Caco-2 (cell line): ENCODE measurements around the gene SULT2B1. TPM values are rescaled to one million over a fixed set of nuclear protein-coding genes. Genes with fewer than 3 reads are reported as not detected.
A peak's percentile ranks its signal among the peaks of the same experiment; 100 is the strongest.

Source experiments
- BruUV-seq: library from RNA; stranded (reverse); fragments of 400-500 nt; replicated peaks from 2 replicates; lab custom pipeline; 2021; lab: Mats Ljungman, UMichigan
- CTCF ChIA-PET: fragments of 300-600 bp; sonication (Branson Sonifier 250); formaldehyde crosslinking; loops from one replicate; lab custom pipeline; 2022; ENCODE audit warnings: antibody characterized with exemption; lab: Charles Lee
- POLR2A ChIA-PET: fragments of 300-600 bp; sonication (Branson Sonifier 250); formaldehyde crosslinking; loops from one replicate; lab custom pipeline; 2022; ENCODE audit warnings: antibody characterized with exemption; lab: Charles Lee
- DNase-seq, 2 experiments: peaks; one replicate each; pipeline versions ENCODE4 v3.0.0 to v3.0.0-alpha.2; 2020 to 2022
- H3K27me3 ChIP-seq: replicated peaks from 2 replicates; pipeline ENCODE4 v1.6.0; 2011; ENCODE audit warnings: low read length; ENCODE audit not compliant: control insufficient read depth, insufficient read depth
- H3K36me3 ChIP-seq: 2 replicates; pipeline ENCODE4 v1.5.1; 2011; ENCODE audit warnings: low read length; ENCODE audit not compliant: control insufficient read depth, insufficient read depth
- H3K4me1 ChIP-seq: fragments of 250-450 bp; sonication (Bioruptor Pico); 2 replicates; pipeline ENCODE4 v1.5.1; 2020; ENCODE audit warnings: mild to moderate bottlenecking
- H3K4me3 ChIP-seq: 2 replicates; pipeline ENCODE4 v1.5.1; 2011; ENCODE audit warnings: low read depth, mild to moderate bottlenecking, control low read depth, low read length
- H3K9me3 ChIP-seq: fragments of 250-450 bp; sonication (Bioruptor Pico); 2 replicates; pipeline ENCODE4 v1.5.1; 2020; ENCODE audit warnings: mild to moderate bottlenecking, moderate library complexity
- H3K27ac Mint-ChIP-seq: one replicate; pipeline ENCODE4 v1.8.0; 2022; ENCODE audit warnings: mixed read lengths; ENCODE audit not compliant: unreplicated experiment
- H3K27me3 Mint-ChIP-seq: one replicate; pipeline ENCODE4 v1.8.0; 2022; ENCODE audit warnings: mixed read lengths; ENCODE audit not compliant: insufficient read depth, unreplicated experiment
- H3K36me3 Mint-ChIP-seq: one replicate; pipeline ENCODE4 v1.8.0; 2022; ENCODE audit warnings: mild to moderate bottlenecking, mixed read lengths; ENCODE audit not compliant: insufficient read depth, unreplicated experiment
- H3K4me1 Mint-ChIP-seq: one replicate; pipeline ENCODE4 v1.8.0; 2022; ENCODE audit warnings: low read depth, mixed read lengths; ENCODE audit not compliant: unreplicated experiment
- H3K4me3 Mint-ChIP-seq: one replicate; pipeline ENCODE4 v1.8.0; 2022; ENCODE audit warnings: mild to moderate bottlenecking, moderate library complexity, mixed read lengths; ENCODE audit not compliant: unreplicated experiment
- H3K9me3 Mint-ChIP-seq: one replicate; pipeline ENCODE4 v1.8.0; 2022; ENCODE audit warnings: mixed read lengths; ENCODE audit not compliant: unreplicated experiment
- intact Hi-C: fragments of 100-400 bp; cut with micrococcal nuclease; formaldehyde crosslinking; loops from one replicate; pipeline ENCODE4 v1.10.0; 2022; ENCODE audit not compliant: unreplicated experiment
- total RNA-seq: library from RNA; stranded (reverse); gene quantifications from 2 replicates; pipeline ENCODE4 v1.2.3, GENCODE V29; 2022
- TF ChIP-seq, protein P1 (sequence below), 2 experiments: fragments of 200-600 bp in 1 of 2; IDR thresholded peaks; 1 replicate in 1 of 2; 2 replicates in 1 of 2; pipeline versions ENCODE4 v1.5.1 to v1.8.0; 2011 to 2022; ENCODE audit warnings: antibody characterized with exemption in 1 of 2, control low read depth in 1 of 2, inconsistent platforms in 1 of 2, low read depth in 1 of 2, low read length in 1 of 2, mild to moderate bottlenecking in 1 of 2, moderate library complexity in 1 of 2; ENCODE audit not compliant: insufficient read depth in 1 of 2, severe bottlenecking in 1 of 2, unreplicated experiment in 1 of 2

The SULT2B1 gene
- total RNA-seq, 1 experiment from 2014 or later, result 1.4 TPM

DNA sequence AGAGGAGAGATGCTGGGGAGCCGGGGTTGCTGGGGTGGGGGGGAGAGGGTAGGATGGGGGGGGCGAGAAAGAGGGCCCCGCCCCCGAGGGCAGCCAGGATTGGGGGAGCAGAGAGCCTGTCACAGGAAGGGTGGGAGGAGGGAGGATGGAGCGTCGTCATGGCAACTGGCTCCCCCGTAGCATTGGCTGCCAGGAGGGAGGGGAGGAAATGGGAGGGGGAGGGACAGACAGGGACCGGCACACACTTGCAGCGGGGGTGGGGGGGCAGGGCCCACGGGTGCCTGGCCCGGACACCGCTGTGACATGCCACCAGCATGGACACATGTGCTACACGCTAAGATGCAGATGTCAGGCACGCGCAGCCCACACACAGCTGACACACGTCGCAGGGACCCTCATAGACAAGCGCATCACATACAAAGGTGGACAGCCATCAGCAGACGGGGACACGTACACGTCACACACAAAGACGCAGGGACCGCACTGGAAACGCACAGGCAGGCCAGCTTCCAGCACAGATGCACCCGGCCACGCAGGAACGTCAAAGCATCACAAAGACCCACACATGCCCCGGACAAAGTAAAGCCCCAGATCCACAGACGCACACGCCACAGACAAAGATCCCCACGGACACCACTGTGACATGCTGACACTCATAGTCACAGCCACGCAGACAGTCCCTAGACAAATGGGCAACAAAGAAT is 40.0 kb upstream of the SULT2B1 start, which contains the start of gene LMTK3:
LMTK3 (minus strand) TSS at position 36 of the 704 bp plus-strand sequence. CDS start 259 bp downstream, outside the sequence.
- no peaks in the 10 kb centered on the region for H3K36me3 ChIP-seq
- H3K4me1 ChIP-seq, result peaks cover 19% of the 10 kb centered on the region
- no peaks in the 10 kb centered on the region for H3K27me3 ChIP-seq
- H3K27me3 Mint-ChIP-seq, result no peaks in the 10 kb centered on the region
- no peaks in the 10 kb centered on the region for H3K9me3 ChIP-seq
- POLR2A ChIA-PET, result interaction anchor here (0.5 kb wide), 1 partner anchor 342 kb away, joined by 6 read pairs; no protein-coding TSS in a partner anchor
- BruUV-seq, result no TSS peak
- peak within 1 kb of the TSS; percentile 53 for H3K27ac Mint-ChIP-seq
- peak within 1 kb of the TSS; percentile 62 for H3K4me3 Mint-ChIP-seq
- peaks cover 11% of the 10 kb centered on the region for H3K36me3 Mint-ChIP-seq
- intact Hi-C loops, result loop anchor here (2.0 kb wide), 1 partner anchor 43 kb away; no protein-coding TSS in a partner anchor
- CTCF ChIA-PET, result no interaction called here
- peaks cover 24% of the 10 kb centered on the region for H3K4me1 Mint-ChIP-seq
- no peaks in the 10 kb centered on the region for H3K9me3 Mint-ChIP-seq
- H3K4me3 ChIP-seq, result peak within 1 kb of the TSS; percentile 32
- DNase-seq, result peak in 1 of 2 experiments; percentile 43
- TF ChIP-seq, protein P1, sequence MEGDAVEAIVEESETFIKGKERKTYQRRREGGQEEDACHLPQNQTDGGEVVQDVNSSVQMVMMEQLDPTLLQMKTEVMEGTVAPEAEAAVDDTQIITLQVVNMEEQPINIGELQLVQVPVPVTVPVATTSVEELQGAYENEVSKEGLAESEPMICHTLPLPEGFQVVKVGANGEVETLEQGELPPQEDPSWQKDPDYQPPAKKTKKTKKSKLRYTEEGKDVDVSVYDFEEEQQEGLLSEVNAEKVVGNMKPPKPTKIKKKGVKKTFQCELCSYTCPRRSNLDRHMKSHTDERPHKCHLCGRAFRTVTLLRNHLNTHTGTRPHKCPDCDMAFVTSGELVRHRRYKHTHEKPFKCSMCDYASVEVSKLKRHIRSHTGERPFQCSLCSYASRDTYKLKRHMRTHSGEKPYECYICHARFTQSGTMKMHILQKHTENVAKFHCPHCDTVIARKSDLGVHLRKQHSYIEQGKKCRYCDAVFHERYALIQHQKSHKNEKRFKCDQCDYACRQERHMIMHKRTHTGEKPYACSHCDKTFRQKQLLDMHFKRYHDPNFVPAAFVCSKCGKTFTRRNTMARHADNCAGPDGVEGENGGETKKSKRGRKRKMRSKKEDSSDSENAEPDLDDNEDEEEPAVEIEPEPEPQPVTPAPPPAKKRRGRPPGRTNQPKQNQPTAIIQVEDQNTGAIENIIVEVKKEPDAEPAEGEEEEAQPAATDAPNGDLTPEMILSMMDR (IDR thresholded peaks at IDR 0.05; ENCODE audit: insufficient read depth in 1 of 2, low read depth in 1 of 2, low read length in 1 of 2, severe bottlenecking in 1 of 2, unreplicated experiment in 1 of 2), result no peak

DNA sequence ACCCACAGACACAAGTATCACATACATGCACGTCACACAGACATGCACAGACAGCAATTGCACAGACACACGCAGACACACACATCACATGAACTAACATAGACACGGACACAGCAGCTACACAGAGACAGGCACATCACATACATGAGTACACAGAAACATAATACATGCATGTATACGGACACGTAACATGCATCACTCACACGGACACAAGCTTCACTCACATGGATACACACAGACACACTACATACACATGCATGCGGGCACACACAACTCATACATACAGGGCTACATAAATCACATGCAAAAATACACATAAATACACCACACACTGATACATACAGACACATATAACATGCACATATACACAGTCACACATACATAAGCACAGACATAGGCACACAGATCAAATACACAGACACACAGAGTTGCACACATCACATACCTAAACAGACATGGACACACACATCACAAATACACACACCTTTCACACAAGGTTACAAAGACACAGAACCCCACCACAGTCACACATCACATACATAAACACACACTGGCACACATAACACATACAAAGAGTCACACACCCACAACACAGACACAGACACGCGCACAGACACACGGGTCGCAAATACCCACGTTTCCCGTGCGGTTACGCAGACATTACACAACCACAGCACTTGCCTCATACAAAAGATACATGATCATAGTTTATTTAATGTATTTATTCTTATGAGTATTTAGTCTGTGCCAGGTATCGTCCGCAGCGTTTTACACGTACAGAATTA is 39.3 kb upstream of the SULT2B1 start:
- TSS peak; percentile 57 for BruUV-seq
- CTCF ChIA-PET, result no interaction called here
- peaks cover 11% of the 10 kb centered on the region for H3K36me3 Mint-ChIP-seq

More for the DNA sequence above, 39.3 kb upstream of the SULT2B1 start:
- Histone ChIP-seq H3K4me3 (peak overlapping the region; percentile 83), H3K27me3 (no peaks in the 10 kb centered on the region), H3K36me3 (no peaks in the 10 kb centered on the region), H3K9me3 (no peaks in the 10 kb centered on the region), H3K4me1 (peaks cover 19% of the 10 kb centered on the region)
- Mint-ChIP-seq H3K4me1 (peaks cover 28% of the 10 kb centered on the region), H3K27ac (no peak overlapping the region), H3K9me3 (no peaks in the 10 kb centered on the region), H3K27me3 (no peaks in the 10 kb centered on the region), H3K4me3 (no peak overlapping the region)
- intact Hi-C loops, result loop anchor here (2.0 kb wide), 1 partner anchor 42 kb away; no protein-coding TSS in a partner anchor
- POLR2A ChIA-PET, result interaction anchor here (0.5 kb wide), 1 partner anchor 343 kb away, joined by 6 read pairs; no protein-coding TSS in a partner anchor
- DNase-seq, result no peak
- TF ChIP-seq, protein P1 (IDR thresholded peaks at IDR 0.05; ENCODE audit: insufficient read depth in 1 of 2, low read depth in 1 of 2, low read length in 1 of 2, severe bottlenecking in 1 of 2, unreplicated experiment in 1 of 2), result no peak
